Stimulated activated CD4-positive, alpha-beta T cell treated with anti-CD3 and anti-CD28 coated beads, TNF-alpha, amount 100 ng/mL, for 4 hours (primary cell): ENCODE data around the gene RPL29.
"Not testable (repeated sequence)": the region's sequence is repeated elsewhere in the genome, so short reads cannot be mapped to it uniquely, and the experiment has no call there.

Experiments
- DNase-seq, 3 experiments: peaks; one replicate each; pipeline ENCODE4 v3.0.0-alpha.2; 2020; ENCODE audit warnings: low read depth in 3 of 3

Gene RPL29

DNA sequence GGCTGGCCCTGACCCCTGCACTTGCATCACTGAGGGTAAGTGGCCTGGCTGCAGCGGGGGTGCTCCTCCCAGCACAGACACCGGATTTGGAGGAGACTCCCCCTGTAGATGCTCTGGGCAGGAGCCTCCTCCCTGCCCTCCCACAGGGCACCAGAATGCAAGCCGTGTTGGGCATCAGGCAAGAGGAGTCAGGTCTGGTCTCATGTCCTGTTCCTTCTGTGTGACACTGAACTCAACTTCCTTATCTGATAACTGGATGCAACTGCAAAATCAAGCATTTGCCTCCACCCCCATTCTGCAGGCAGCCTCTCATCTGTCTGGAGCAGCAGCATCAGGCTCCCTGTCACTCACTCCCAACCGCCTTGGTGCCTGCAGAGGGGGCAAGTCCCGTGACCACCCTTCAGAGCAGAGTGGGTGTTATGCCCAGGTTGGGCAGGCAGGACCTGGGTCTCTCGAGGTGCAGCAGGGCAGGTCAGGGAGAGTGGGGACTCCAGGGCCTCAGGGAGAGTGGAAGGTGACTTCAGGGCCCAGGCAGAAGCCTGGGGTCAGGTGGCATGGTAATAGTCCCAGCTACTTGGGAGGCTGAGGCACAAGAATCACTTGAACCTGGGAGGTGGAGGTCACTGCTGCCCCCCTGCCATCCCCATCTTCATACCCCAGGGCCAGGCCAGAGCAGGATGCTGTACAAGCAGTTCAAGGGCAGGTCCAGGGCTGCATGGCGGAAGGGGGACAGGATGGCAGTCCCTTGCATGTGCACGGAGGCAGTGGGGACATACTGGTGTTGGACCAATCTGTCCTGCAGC, 10.5 kb upstream of the RPL29 start:
- no peak for DNase-seq

DNA sequence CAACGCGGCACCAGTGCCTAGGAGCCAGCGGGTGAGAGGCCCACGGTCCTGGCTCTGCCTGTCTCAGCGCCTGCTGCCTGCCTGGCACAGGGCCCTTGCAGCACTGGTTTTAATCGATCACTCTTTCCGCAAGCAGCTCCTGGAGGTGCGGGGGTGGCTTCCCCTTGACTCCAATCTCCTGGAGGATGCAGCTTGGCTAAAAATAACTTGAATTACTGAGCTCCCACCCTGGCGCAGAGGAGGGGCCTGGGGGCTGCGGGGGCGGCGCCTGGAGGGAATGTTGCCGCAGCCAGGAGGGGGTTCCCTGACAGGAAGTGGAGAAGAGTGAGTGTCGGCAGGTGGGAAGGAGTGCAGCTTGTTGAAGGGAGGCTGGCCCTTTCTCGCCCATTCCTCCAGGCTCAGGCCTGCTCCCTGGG, 9.9 kb upstream of the RPL29 start:
- no peak for DNase-seq

DNA sequence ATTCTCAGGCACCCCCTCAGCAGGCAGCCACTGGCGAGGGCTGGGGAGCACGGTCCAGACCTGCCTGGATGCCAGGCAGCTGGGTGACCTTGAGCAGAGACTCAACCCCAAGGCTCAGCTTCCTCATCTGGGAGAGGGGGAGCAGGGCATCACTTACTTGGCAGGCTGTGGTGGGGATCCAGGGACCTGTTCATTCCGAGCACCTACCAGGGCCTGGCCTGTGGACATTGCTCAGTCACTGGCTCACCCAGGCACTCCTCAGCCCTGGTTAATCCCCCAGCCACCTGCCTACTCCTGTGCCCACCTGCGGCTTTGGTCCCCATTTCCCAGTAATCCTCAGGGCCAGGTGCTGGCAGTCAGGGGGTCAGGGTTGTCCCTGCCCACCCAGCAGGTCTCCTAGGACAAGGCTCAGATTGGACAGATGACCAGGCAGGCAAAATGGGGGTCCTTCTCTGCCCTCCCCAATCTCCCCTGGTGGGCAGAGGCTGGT, 9.3 kb upstream of the RPL29 start:
- no peak for DNase-seq

DNA sequence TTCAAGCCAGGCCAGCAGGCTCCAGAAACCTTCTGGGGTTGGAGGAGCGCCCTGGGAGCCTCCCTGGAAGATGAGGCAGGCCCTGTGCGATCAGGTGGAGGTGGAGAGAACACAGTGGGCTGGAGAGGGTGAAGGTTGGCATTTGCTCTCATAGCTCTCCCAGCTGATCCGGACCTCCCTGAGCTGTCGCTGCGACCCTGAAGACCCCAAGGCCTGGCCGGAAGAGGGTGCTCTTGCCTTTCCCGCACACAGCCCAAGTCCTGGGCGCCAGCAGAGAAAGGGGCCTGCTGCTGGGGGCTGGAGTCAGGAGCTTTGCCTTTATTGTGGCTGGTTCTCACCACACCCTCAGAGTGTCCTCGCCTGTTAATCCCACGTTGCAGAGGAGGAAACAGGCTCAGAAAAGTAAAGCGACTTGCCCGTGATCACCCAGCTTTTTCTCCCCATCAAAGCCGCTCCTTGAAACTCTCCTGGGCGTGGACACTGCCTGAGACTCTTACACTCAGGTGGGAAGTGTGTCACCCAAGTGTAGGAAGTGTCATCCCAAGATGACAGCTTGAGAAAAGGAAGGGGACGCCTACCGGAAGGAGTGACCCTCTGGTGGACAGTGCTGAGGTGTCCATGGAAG, 8.6 kb upstream of the RPL29 start:
- no peak for DNase-seq

GRCh38 chr3:52002748-52003147, 7.1 kb upstream of the RPL29 start:
- no peak for DNase-seq

DNA sequence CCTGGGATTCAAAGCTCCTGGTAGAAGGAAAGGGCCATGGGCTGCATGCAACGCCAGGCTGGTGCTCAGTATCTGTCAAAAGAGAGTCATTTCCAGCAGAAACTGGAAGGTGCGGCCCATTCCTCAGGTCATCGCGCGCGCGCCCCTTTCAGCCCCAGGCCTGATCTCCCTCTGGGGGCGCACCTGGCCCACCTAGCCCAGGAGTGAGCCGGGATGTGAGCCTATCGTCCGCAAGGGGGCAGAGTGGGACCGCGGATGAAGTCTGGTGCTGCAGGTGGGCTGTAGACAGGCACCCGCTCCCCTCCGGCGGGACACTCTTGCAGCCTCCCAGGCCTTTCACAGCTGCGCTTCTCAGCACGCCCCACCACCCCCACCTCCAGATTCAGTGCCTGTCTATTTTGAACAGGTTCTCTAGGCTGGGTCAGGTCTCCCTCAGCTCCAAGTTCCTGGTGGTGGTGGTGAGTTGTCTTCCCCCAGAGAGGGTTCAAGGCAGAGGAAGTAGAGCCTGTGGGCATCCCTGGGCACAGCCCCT, 5.8 kb upstream of the RPL29 start:
- DNase-seq: peak; percentile 66 to 74 (median 70)

DNA sequence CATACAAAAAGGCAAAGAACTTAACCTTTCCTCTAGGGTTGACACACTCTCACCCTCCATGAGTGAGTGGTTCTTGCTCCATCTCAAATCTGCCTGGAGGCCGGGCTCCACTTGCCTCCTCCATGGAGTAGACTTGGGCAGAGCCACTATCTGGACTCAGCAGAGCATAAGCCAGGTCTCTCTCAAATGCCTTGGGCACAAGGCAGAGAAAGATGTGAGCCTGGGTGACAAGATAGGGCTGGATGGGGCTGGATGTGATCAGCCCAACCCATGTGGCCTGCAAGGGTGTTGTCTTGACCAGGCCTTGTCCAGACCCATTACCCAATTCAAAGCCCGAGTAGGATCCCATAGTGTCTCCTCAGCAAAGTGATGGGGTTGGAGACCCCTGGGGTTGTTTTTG, 4.2 kb upstream of the RPL29 start:
- no peak for DNase-seq

- no peak for DNase-seq
Observed at GRCh38 chr3:51998774-51999173, 3.1 kb upstream of the RPL29 start.

DNA sequence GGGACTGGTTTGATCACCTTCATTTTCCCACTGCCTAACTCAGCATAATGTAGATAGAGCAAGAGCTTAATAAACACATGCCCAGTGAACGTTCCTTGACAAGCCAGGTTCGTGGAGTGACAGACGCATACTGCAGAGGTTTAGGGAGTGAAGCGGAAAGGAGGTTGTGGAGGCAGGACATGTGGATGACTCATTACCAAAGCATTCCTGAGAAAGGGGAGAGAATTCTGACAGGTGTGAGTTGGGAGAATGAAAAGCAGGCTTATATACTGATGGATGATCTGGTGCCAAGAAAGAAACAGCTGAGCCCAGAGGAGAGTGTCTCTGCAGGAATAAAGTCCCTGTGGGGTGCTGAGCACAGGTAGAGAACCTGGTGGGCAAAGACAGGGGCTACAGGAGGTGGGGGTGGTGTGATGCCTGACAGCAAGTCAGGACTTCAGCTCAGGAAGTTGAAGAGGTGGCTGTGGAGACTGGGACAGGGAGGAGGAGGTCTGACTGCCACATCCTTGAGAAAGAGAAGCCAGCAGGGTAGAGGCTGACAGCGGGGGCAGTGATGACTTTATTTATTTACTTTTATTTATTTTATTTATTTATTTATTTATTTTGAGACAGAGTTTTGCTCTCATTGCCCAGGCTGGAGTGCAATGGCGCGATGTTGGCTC, 2.4 kb upstream of the RPL29 start:
- DNase-seq: no peak

DNA sequence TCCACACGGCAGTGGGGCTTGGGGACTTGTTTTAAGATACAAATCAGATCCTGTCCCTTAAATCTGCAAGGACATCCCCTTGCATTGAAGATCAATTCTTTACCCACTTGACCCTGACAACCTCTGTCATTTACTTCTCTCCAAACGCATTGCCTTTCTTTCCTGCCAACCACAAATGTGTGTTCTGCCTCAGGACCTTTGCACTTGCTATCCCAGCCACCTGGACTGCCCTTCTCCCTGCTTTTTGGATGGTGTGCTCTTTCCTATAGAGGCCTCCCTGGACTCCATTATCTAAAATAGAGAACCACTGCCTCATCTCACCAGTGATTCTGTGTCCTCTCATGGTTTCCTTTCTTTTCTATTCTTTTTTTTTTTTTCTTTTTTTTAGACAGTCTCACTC, 1.5 kb upstream of the RPL29 start:
- DNase-seq: no peak

GRCh38 chr3:51994530-51994929, 1.2 kb downstream of the RPL29 start:
- no peak for DNase-seq

DNA sequence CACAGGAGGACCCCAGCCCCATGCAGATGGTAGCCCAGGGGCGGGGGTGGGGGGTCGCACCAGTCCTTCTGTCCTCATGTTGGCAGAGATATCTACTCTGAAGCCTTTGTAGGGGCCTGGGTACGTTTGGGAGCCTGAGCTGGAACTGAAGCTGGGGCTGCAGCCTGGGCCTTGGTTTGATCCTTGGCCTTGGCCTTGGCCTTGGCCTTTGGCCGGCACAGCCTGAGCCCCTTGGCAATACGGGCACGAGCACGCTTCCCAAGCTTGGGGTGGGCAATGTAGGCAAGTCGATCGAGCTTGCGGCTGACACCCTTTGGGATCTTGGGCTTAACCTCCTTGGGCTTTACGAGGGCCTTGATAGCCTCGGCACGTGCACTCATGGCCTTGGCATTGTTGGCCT, 2.0 kb downstream of the RPL29 start:
- not testable (repeated sequence) for DNase-seq

- DNase-seq: no peak
Observed at GRCh38 chr3:51992017-51992682, 3.5 kb downstream of the RPL29 start.

GRCh38 chr3:51990501-51990971, 5.2 kb downstream of the RPL29 start:
- not testable (repeated sequence) for DNase-seq

GRCh38 chr3:51988286-51989146, 7.2 kb downstream of the RPL29 start:
- no peak for DNase-seq

DNA sequence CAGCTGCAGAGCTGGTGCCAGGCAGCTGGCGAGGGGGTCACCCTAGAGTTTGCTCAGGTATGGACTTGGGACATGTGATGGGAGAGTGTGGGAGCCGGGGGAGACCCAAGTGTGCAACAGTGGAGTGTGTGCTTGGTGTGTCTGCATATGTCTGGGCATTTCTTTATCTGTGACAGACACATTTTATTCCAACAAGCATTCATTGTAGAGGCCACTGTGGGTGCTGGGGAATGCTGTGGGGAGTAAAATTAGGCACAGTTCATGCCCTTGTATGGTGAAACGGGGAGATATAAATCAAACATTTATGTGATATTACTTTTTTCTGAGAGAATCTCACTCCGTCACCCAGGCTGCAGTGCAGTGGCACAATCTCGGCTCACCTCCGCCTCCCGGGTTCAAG, 8.1 kb downstream of the RPL29 start:
- DNase-seq: no peak

- DNase-seq: no peak
Observed at GRCh38 chr3:51986010-51986947, 9.4 kb downstream of the RPL29 start.

- DNase-seq: no peak
Observed at GRCh38 chr3:51985063-51985462, 10.6 kb downstream of the RPL29 start.

GRCh38 chr3:51984269-51984647, 11.4 kb downstream of the RPL29 start:
- DNase-seq: no peak
